GM19023 (cell line): ENCODE results near the gene SLIT2.

Source experiments
- ATAC-seq: cut with Tn5 transposase; IDR thresholded peaks from one replicate; pipeline ENCODE4 v1.9.1; 2021; ENCODE audit warnings: mild to moderate bottlenecking, moderate library complexity; ENCODE audit not compliant: unreplicated experiment

Gene SLIT2

GRCh38 chr4:20265726-20266125 lies 14.0 kb downstream of the SLIT2 start:
- no peak for ATAC-seq

- ATAC-seq: no peak
Observed at GRCh38 chr4:20266215-20267082, 14.7 kb downstream of the SLIT2 start.

- no peak for ATAC-seq
Observed at GRCh38 chr4:20268028-20268427, 16.3 kb downstream of the SLIT2 start.

GRCh38 chr4:20269320-20269719 lies 17.6 kb downstream of the SLIT2 start:
- ATAC-seq: no peak

DNA sequence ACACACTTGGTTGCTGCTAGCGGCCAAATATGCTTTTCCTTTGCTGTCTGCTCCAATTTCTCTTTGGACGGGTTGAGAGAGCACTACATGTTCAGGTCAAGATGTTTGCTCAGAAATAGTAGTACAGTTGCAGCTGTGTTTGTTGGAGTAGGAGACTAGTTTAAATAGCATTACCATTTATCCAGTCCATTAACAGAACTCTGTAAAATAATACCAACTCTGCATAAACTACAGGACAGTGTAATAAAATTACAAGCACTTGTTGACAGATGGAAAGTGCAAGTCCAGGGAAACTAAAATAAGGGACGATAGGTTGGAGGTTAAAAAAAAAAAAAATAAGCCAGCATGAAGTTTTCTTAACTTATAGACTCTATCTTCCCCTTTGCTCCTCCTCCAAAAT lies 20.2 kb downstream of the SLIT2 start:
- no peak for ATAC-seq

DNA sequence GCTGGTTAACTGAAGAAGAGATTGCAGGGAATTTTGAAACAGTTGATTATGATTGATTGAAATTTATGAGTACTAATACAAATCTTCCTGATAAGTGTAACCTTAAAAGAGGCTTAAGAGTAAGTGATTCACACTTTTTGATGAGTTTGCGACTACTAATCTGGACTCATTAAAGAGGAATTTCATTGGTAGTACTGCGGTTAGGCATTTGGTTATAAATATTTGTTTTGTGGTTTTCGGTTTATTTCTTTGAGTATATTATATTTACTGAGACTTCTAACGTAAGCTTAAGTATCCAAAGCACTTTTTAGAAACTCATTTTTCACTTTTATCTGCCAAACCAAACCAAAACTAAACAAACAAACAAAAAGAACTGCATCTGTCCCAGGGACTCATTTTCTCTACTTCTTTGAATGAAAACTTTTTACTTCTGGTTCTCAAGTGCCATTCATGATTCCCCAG lies 20.7 kb downstream of the SLIT2 start:
- no peak for ATAC-seq

DNA sequence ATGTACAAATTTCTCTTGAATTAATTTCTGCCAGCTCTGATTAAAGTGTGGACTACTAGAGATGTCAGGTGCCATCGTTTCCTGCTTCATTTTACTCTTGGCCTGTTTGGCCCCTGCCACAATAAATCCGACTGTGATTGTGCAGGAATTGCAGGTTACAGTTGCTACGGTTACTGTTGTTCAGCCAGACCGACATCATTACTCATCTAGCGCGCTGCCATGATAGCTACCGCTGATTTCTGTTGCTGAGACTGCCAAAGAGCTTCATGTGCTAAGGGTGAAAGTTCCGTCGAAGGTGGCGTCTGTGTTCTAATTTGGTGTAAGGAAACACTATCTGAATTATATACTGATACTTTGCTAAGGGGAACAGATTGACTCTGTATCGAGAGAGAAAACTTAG lies 22.1 kb downstream of the SLIT2 start:
- no peak for ATAC-seq

- ATAC-seq: no peak
Observed at GRCh38 chr4:20276848-20277247, 25.1 kb downstream of the SLIT2 start.

DNA sequence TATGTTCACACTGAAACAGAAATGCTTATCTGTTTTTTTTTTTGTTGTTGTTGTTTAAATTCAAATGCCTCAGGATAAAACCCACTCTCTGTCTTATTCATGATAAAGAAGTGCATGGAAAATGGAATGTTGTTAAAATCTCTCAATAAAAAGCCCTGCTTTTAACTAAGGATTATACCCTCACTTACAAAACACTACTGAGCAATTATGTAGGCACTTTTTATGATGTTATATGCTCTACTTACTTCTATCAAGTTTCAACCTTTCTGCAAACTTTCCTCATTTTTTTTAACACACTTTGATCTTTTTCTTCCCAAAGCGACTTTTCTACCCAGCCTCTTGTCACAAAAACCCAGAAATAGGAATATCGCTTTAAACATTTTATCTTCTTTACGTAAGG lies 26.5 kb downstream of the SLIT2 start:
- no peak for ATAC-seq

DNA sequence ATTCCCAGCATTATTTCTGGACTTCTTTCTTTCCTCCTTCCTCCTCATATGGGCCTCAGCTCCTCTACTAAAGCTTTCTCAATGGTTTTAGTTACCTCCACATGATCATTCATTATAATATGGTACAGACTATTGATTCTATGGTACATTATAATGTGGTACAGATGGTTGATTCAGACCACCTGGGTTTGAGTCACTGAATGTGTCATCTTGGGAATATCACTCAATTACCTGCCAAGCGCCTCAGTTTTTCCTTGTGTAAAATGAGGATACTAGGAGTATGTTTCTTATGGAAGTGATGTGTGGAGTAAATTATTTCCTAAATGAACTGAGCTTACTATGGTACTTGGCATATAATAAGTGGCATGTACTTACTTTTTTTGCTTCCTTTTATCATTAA lies 27.7 kb downstream of the SLIT2 start:
- ATAC-seq: no peak

GRCh38 chr4:20281453-20281852 lies 29.7 kb downstream of the SLIT2 start:
- no peak for ATAC-seq

DNA sequence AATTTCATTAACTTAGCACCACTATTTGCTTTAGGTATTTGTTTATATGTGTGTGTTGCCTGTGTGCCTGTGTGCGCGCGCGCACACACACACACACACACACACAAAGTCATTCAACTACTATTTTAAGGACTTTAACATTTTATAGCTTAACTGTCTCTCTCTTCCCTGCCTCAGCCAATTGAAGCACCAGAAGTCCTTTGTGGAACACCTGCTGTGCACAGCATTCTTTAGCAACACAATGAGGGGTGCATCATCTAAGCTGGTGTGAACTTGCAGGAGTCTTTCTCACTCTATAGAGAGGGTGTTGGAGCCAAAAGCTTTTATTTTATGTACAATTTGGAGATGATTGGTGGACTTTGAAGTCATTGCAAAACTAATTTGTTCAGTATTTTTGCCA lies 31.3 kb downstream of the SLIT2 start:
- ATAC-seq: no peak

DNA sequence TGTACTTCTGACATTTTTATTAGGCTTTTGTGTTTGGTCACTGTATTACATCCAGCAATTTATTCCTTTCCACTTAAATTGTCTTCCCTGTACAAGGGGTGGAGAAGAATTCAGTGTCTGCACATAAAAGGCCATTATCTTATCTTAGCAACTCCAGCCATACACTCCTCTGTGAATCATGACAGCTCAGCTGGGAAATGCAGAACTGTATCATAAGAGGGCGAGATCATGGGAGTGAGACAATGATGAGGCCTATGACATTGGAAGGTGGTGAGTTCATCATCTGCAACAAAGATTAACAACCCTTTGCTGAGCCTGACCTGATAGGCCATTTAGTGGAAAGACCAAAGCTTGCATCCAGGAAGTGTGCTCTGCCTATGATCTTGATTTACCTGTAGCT lies 33.3 kb downstream of the SLIT2 start:
- no peak for ATAC-seq

DNA sequence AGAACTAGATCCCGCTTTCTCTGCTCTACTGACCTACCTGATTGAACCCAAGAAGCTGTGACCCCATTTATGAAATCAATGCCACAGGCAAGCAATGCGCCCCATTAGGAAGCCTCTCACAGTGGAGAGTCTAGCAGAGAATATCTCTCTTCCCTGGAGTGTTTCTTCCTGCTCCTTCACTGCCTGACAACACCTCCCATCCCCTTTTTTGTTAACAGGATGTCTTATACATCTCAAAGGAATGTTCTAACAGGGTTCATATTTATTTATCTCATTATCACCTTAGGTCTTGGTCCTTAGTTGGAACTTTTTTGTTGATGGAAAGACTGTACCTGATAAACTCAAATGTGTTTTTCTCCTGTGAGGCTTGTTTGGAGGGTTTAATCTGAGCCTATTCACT lies 35.5 kb downstream of the SLIT2 start:
- no peak for ATAC-seq

DNA sequence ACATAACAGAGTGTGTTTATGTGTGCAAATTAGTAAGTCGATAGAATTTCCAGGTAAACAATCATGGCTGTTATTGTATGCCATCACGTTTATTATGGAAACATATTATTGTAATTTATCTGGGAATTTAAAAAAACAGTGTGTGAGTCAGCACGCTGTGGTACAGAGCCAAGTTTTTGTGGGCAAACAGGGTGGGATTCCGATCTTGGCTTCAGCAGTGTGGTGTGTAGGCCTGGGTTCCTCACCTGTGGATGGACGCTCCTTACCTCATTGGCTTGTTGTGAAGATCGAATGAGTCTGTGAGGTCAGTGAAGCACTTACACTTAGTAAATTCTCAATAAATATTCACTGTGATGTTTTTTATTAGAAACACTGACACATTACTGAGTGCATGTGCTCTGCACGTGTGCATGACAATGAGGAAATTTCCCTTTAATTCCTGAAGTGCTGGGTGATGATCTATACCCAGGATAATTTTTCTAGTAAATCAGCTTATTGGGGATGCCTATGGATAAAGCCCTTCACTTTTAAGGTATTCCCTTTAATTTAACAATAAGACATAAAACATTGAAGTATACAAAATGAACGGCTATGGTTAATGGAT lies 36.4 kb downstream of the SLIT2 start:
- ATAC-seq: no peak

DNA sequence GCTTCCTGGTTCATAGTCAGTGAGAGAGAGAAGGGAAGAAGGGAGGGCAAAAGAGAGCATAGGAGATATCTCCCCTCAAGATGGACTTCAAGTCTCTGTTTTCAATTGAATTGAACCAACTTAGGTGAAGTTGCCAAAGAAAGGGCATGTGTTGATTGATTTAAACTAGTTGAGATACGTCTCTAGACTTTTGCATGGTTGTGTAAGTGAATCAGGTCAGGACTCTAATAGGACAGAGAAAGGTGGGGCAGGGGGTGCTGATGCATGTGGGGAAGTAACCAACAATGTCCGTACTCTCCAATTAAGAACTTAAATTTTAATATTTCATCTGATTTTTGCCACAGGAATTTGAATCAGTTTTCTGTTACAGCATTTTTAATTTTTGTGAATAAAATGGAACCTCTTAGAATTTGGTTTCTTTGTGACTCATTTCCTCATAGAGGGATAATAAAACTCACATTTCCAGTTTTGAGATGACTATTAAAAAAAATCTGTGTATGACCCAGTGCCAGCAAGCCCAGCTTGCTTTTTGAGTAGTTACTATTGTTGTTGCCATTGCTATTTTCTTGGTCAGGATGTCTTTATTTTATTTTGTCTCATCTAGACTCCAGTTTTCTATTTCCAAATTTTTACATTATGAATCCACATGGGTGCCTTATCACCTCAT lies 37.3 kb downstream of the SLIT2 start:
- no peak for ATAC-seq

DNA sequence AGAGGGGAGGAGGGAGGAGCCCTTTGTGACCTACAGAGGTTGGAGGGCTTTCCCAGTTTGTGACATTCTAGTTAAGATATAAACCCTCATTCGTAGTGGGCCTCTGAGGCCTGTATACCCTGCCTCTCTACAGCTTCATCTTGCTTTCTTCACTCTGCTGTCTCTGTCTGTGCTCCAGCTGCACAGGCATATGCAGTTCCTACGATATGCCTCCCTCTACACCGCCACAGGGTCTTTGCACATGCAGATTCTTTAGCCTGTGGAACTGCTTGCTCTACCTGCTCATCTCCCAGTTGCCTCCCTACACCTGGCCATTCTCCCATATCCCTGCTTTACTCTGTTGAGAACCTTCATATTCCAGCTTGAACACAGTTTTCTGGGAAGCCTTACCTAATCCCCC lies 38.1 kb downstream of the SLIT2 start:
- no peak for ATAC-seq

DNA sequence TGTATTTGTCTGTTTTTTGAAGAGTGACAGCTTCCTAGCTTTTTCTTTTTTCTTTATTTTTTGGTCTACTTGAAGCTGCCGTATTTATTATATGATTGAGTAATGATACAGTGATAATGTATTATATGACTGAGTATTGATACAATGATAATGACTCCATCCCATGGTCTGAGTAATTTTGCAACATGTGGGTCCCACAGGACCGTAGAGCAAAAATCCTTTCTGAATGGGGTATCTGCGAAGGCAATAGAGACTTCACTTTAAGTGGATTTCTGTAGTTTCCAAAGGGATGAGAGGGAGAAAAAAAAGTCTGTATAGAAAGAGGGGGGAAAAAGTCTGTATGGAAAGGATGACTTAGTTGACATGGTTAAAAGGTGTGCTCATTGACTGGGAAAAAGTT lies 41.0 kb downstream of the SLIT2 start:
- ATAC-seq: no peak

GRCh38 chr4:20297261-20297660 lies 45.6 kb downstream of the SLIT2 start:
- no peak for ATAC-seq

DNA sequence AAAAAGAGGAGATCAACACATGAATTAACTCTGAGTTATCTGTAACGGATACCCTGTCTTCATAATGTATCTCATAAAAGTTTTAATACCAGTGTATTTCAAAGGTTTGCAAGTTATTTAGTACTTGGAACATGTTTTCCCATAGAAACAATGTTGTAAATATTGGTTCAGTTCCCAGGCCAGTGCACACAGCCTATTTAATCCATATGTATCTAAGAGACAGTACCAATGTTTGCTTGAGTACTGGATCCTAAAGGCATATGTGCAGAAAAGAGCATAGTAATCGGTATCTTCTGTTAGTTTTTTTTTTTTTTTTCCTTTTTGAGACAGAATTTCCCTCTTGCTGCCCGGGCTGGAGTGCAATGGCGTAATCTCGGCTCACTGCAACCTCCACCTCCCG lies 46.1 kb downstream of the SLIT2 start:
- no peak for ATAC-seq

GRCh38 chr4:20298455-20298854 lies 46.8 kb downstream of the SLIT2 start:
- ATAC-seq: no peak

- ATAC-seq: no peak
Observed at GRCh38 chr4:20298986-20299385, 47.3 kb downstream of the SLIT2 start.
